Thyroid gland (tissue), 4 donors: Measurements from ENCODE around the gene ADCY3.
A peak's percentile ranks its signal among the peaks of the same experiment; 100 is the strongest.

Experiments used
- CTCF ChIP-seq, 6 experiments: fragments of 200-600 bp in 3 of 6; fragments of 450-650 bp in 3 of 6; sonication (generic) in 3 of 6; IDR thresholded peaks; one replicate each; pipeline ENCODE4 v1.5.1; 2016 to 2019; ENCODE audit warnings: antibody characterized with exemption in 6 of 6, mild to moderate bottlenecking in 2 of 6, inconsistent platforms in 1 of 6, moderate library complexity in 1 of 6
- POLR2A ChIP-seq, 2 donors: fragments of 450-650 bp; IDR thresholded peaks; one replicate each; pipeline ENCODE4 v1.6.1; 2017; ENCODE audit warnings: antibody characterized with exemption in 2 of 2, mild to moderate bottlenecking in 2 of 2, moderate library complexity in 1 of 2

GRCh38 chr2:24827321-24828237 is 92.5 kb downstream of the ADCY3 start:
- TF ChIP-seq CTCF (IDR thresholded peaks at IDR 0.05) = peak; percentile 84 to 93 (median 90)
- no peak for TF ChIP-seq POLR2A (IDR thresholded peaks at IDR 0.05)
